GM20000 (cell line): ENCODE measurements around the gene CUL7.
"Not testable (repeated sequence)": the region's sequence is repeated elsewhere in the genome, so short reads cannot be mapped to it uniquely, and the experiment has no call there.

Experiments
- DNase-seq: peaks from one replicate; pipeline ENCODE4 v3.0.0; 2012; ENCODE audit warnings: low spot score
- CTCF ChIP-seq: IDR thresholded peaks from 2 replicates; pipeline ENCODE4 v1.5.1; 2012; ENCODE audit warnings: mild to moderate bottlenecking, control low read depth; ENCODE audit errors: extremely low read depth, missing control alignments

The CUL7 gene

GRCh38 chr6:43052842-43053544 lies 658 bp downstream of the CUL7 start:
- peak; percentile 41 for DNase-seq
- no peak for TF ChIP-seq CTCF

- TF ChIP-seq CTCF: no peak
- DNase-seq: no peak
These were observed 1.3 kb downstream of the CUL7 start for GRCh38 chr6:43052225-43052841.

- TF ChIP-seq CTCF: no peak
- DNase-seq: no peak
These were observed 2.7 kb downstream of the CUL7 start for GRCh38 chr6:43050981-43051380.

GRCh38 chr6:43047998-43048397 lies 5.7 kb downstream of the CUL7 start:
- DNase-seq: no peak
- TF ChIP-seq CTCF: no peak

GRCh38 chr6:43045371-43045930 lies 8.2 kb downstream of the CUL7 start:
- no peak for TF ChIP-seq CTCF
- DNase-seq: no peak

GRCh38 chr6:43043310-43043709 lies 10.3 kb downstream of the CUL7 start:
- no peak for DNase-seq

GRCh38 chr6:43041475-43041874 lies 12.2 kb downstream of the CUL7 start:
- DNase-seq: not testable (repeated sequence)

More at GRCh38 chr6:43043310-43043709, 10.3 kb downstream of the CUL7 start:
- no peak for TF ChIP-seq CTCF
